Stimulated activated CD4-positive, alpha-beta T cell treated with anti-CD3 and anti-CD28 coated beads, Interleukin-4, amount 100 ng/mL, for 4 hours (primary cell): Measurements from ENCODE around the gene FLG.
"Not testable (repeated sequence)": the region's sequence is repeated elsewhere in the genome, so short reads cannot be mapped to it uniquely, and the experiment has no call there.

ENCODE experiments used
- DNase-seq, 2 experiments: peaks; one replicate each; pipeline ENCODE4 v3.0.0-alpha.2; 2020

FLG gene

DNA sequence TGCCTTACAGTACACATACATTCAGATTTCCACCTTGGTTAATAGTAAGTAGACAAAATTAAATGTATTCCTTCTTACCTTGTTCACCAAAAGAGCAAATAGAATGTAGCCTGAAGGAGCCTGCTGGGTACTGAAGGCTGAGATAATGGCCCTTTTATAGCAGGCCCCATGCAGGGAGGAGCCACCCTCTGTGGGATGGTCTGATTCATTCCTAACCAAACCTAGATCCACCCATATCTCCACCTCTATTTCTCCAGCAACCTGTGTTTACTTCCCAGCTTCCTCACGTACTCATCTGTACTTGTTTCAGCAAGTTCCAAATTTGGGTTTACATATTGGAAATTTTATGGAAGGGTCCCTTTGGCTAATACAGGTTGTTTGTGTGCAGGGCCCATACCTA lies at the start of gene FLG:
FLG (minus strand) TSS at position 129 of the 400 bp plus-strand sequence. CDS start 9,783 bp downstream, outside the sequence.
- DNase-seq = no peak

DNA sequence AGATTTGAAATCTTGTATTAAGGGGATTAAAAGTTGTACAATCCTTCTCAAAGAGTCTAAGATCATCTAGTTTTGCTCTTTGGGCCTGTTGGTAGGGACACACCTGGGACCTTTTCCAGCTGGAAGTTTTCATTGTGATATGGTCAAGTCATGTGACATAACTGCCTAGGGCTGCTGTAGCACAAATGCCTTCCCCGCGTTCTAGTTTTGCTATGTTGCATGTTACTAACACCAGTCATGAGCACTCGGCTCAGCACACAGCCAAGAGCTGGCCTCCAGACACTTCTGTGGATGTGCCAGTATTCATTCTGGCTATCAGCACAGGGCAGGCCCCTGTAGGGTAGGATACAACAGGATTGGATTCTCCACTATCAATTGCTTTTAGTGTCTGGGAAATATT lies 49.4 kb upstream of the FLG start:
- DNase-seq = no peak

DNA sequence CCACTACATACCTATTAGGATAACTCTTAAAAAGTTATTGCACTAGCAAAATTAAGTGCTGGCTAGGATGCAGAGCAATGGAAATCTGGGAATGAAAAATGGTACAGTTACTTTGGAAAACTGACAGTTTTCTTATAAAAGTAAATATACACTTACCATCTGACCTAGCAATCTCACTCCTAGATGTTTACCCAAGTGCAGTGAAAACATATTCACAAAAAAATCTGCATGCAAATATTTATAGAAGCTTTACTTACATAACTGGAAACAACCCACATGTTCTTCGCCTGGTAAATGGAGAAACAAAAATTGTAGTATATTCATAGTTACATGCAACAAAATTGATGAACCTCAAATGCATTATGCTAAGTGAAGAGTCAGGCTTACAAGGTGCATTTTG lies 47.6 kb upstream of the FLG start:
- no peak for DNase-seq

DNA sequence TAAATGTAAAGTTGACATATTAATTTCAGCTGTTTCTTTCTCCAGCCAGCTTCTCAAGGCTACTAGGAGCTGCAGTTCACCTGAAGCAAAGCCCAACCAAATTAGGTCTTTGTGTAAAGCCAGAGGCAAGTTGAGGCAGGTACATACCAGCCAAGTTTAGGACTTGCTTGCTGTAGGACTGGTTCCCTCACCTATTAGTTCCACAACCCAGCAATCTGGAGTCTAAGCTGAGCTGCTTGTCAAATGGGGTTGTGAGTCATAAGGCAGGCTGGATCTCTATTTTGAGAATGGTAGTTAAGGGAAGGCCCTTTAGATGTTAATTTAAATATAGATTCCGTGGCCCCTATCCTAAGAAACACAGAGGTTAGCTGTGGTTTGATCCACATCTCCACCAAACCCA lies 42.4 kb upstream of the FLG start:
- no peak for DNase-seq

DNA sequence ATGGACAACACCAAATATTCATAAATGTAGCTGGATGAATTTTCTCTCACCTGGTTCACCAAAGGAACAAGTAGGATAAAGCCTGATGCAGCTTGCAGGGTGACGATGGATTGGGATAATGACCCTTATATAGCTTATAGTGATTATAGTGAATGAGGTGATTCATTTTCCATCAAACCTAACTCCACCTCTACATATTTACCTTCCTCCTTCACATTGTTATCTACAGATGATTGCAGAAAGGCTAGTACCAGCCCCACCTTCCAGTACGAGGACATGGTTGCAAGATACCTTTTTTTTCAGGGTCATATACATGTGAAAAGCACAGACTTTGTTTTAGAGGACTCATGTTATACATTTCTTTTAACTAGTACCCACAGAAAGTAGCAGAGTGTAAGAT lies 34.9 kb upstream of the FLG start, which contains the start of gene FLG2:
FLG2 (minus strand) TSS at position 101 of the 400 bp plus-strand sequence. CDS start 1,122 bp downstream, outside the sequence.
- DNase-seq = no peak

DNA sequence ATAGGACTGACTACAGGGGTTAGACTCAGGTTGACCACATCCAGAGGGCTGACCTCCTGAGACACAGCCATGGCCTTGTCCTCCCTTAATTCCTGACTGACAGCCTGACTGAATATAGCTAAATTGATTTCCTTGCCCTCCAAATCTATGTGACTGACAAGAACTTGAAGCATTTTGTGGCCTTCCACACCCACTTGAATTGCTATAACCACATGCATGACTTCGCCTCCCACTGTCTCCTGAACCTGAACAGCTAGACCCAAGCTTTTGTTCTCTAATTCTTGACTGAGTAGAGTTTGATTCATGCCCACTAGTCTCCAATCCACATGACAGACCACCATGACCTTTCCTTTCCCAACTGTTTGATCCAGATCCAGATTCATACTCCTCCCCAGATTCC lies 31.7 kb upstream of the FLG start:
- DNase-seq = no peak

DNA sequence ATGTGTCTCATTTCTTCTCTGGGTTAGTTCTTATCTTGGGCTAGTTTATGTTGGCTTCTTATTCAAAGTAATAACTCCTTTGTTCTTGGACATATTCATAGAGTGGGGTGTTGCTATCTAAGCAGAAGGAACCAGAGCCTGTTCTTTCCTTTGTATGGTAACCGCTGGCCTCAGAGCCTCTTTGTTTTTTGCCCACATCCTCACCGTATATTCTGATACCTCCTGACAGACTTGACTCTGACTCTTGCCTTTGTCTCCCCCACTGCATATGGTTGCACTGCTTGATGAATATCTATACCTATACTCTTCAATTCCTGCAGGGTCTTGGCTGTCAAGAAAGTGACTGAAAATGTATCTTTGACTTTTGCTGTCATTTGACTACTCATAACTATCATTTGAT lies 24.6 kb upstream of the FLG start:
- DNase-seq = no peak

DNA sequence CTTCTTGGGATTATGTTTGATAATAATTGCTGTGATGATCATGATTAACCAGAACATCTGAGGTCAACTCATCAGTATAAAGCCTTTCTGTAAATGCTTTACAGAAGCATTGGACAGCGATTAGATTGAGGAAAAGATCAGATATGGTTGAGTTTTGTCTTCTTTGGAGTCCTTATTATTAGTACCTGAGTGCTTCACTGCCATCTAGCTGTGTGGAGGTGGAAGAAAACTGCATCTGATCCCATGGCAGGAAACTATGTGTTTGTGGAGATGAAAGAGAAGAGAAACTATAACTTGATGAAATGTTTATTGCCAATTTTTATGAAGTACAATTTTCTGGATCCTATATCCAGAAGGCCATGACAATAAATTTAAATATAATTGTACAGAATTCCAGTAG lies 23.4 kb upstream of the FLG start:
- DNase-seq = no peak

DNA sequence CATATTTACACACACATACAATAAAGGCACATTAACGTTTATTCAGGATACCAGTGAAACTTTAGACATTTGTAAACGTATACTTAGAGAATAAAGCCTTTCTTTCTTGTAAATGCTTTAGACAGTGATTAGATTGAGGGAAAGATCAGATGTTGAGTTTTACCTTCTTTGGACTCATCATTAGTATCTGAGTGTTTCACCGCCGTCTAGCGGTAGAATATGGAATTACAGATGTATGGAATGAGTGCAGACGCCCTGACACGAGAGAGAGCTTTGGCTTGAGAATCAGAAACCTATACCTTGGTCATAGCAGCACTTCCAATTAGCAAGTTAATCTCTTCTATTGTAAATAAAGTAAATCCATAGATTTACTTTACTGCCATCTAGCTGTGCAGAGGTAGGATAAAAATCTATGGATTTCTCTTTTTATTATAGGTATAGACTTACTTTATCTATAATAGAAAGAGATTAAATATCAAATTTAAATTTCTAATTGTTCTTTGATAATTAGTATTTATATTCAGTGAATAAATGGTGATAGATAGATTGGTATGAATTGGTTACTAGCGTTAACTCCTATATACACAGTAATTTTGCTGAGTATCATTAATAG lies 22.2 kb upstream of the FLG start:
- DNase-seq = peak; percentile 1 to 6

DNA sequence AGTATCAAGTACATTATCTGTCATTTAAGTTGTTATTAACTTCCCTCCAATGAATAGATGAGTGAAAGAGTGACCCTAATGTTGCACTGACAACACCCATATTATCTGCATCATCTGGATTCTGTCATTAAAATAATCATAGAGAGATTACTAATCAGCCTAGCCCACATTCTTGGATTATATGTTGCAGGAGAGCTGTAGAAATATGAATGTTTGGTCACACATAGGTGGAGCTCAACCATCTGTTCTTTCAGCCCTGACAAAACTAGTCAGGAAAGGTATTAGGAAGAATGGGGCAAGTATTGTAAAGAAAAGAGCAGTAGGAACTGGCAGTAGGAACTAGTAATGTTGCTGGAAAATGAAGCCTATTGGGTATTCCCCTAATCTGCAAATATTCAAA lies 19.4 kb upstream of the FLG start:
- DNase-seq = no peak

DNA sequence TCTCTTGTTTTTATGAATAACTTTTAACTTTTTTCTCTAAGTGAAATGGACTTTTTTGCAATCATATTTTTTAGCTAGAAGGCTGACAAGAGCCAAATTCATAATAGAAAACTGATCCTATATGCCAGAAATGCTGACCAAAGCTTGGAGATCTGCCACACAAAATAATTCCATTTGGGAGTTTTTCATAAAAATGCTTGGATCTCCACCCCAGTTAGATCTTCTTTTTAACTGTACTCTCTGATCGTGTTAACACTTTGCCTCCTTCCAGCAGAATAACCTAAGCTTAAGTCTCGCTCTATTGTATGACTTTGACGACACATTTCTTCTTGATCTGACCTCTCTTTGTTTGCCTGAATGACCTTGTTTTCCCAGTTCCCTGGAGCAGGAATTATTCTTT lies 18.0 kb upstream of the FLG start:
- DNase-seq = no peak

DNA sequence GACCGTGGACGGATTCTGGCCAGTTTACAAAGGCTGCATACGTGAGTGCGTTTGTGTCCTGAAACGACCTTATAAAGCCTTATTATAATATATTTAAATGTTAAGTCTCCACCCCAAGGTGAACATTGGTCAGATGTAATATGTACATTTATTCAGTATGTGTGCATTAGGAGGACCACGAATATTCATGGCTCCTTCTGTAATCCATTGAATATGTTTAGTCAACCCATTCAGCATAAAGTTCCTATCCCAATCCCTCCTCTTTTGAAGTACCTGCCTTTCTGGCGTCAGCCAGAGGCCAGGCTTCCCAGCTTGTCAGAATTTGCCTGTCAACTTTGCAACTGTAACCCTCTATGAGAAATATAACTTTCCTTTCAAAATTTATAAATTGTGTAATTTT lies 10.4 kb upstream of the FLG start:
- DNase-seq = no peak

DNA sequence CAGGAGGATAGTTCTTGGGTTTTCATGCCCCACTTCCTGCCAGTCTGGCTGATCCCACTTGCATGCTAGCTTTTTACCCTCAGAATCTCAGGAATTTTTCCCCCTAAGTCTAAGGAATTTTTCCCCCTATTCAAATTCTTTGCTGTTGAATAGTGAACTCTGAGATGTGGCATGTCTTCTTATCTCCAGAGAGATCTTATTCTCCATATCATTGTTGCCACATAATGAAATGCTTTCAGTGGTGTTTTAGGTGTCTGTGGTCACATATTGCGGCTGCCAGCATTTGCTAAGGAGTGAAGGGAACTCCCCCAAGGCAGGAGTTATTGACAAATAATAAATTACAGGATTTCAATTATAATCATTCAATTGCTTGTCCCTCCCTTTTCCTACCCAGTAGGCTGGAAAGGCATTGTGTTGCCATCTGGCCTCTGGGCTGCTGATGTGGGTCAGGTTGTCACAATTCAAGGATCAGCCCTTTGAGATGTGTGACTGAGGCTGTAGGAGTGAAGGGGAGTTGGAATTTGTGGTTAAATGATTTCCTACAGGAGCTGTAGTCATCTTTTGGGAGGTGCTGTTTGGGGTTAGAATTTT lies 3.9 kb upstream of the FLG start:
- DNase-seq = no peak

DNA sequence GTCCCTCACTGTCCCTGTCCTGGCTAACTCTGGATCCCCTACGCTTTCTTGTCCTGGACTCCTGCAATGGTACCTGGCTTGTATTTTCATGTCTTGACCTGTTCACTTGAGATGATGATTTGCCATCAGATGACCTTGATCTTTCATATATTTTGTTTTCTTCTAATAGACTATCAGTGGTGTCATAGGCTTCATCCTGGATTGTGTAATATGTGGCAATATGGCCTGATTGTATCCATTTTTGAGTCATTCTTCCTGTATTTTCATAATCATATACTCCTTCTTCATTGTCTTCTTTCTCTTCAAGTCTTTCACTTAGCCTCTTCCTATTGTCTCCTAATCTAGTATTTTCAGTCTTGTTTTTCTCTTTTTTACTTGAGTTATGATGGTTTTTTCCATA lies 11.1 kb downstream of the FLG start:
- no peak for DNase-seq

DNA sequence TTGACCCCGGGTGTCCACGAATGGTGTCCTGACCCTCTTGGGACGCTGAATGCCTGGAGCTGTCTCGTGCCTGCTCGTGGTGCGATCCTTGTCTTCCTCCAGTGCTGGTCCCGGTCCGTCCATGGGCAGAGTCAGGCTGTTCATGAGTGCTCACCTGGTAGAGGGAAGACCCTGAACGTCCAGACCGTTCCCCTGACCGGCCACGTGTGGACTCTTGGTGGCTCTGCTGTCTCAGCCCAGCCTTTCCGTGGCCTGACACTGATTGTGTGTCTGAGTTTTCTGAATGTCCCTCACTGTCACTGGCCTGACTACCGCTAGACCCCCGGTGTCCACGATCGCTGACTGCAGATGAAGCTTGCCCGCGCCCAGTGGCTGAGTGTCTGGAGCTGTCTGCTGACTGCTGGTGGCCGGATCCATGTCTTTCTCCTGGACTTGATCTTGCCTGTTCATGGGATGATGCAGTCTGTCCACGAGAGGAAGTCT lies 11.7 kb downstream of the FLG start:
- DNase-seq = no peak

DNA sequence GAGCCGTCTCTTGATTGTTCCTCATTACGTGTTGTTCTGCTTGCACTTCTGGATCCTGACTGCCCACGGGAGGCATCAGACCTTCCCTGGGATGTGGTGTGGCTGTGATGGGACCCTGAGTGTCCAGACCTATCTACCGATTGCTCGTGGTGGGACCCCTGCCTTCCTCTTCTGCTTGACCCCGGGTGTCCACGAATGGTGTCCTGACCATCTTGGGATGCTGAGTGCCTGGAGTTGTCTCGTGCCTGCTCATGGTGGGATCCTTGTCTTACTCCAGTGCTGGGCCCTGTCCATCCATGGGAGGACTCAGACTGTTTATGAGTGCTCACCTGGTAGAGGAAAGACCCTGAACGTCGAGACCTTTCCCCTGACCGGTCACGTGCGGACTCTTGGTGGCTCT lies 12.9 kb downstream of the FLG start:
- not testable (repeated sequence) for DNase-seq

DNA sequence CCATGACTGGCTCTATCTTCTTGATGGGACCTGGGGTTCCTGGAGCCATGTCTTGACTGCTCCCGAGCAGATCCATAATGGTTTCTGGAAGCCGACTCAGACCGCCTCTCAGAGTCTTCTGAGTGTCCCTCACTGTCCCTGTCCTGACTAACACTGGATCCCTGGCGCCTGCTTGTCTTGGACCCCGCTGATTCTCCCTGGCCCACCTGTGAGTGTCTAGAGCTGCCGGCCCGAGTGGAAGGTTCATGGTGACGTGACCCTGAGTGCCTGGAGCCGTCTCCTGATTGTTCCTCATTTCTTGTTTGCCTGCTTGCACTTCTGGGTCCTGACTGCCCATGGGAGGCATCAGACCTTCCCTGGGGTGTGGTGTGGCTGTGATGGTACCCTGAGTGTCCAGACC lies 15.1 kb downstream of the FLG start:
- DNase-seq = no peak

DNA sequence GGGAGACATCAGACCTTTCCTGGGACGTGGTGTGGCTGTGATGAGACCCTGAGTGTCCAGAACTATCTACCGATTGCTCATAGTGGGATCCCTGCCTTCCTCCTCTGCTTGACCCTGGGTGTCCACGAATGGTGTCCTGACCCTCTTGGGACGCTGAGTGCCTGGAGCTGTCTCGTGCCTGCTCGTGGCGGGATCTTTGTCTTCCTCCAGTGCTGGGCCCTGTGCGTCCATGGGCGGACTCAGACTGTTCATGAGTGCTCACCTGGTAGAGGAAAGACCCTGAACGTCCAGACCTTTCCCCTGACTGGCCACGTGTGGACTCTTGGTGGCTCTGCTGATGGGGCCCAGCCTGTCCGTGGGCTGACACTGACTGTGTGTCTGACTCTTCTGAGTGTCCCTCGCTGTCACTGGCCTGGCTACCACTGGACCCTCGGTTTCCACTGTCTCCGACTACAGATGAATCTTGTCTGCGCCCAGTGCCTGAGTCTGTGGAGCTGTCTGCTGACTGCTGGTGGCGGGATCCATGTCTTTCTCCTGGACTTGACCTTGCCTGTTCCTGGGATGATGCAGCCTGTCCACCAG lies 15.6 kb downstream of the FLG start:
- not testable (repeated sequence) for DNase-seq

DNA sequence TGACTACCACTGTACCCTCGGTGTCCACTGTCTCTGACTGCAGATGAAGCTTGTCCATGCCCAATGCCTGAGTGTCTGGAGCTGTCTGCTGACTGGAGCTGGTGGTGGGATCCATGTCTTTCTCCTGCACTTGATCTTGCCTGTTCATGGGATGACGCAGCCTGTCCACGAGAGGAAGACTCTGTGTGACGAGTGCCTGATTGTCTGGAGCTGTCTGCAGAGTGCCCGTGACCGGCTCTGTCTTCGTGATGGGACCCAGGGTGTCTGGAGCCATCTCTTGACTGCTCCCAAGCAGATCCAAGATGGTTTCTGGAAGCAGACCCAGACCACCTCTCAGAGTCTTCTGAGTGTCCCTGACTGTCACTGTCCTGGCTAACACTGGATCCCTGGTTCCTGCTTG lies 16.3 kb downstream of the FLG start:
- not testable (repeated sequence) for DNase-seq

DNA sequence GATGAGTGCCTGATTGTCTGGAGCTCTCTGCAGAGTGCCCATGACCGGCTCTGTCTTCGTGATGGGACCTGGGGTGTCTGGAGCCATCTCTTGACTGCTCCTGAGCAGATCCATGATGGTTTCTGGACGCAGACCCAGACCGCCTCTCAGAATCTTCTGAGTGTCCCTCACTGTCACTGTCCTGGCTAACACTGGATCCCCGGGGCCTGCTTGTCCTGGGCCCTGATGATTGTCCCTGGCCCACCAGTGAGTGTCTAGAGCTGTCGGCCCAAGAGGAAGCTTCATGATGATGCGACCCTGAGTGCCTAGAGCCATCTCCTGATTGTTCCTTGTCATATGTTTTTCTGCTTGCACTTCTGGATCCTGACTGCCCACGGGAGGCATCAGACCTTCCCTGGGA lies 17.1 kb downstream of the FLG start:
- not testable (repeated sequence) for DNase-seq

DNA sequence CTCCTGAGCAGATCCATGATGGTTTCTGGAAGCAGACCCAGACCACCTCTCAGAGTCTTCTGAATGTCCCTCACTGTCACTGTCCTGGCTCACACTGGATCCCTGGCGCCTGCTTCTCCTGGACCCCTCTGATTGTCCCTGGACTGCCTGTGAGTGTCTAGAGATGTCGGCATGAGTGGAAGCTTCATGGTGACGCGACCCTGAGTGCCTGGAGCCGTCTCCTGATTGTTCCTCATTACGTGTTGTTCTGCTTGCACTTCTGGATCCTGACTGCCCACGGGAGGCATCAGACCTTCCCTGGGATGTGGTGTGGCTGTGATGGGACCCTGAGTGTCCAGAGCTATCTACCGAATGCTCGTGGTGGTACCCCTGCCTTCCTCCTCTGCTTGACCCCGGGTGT lies 18.9 kb downstream of the FLG start:
- not testable (repeated sequence) for DNase-seq

DNA sequence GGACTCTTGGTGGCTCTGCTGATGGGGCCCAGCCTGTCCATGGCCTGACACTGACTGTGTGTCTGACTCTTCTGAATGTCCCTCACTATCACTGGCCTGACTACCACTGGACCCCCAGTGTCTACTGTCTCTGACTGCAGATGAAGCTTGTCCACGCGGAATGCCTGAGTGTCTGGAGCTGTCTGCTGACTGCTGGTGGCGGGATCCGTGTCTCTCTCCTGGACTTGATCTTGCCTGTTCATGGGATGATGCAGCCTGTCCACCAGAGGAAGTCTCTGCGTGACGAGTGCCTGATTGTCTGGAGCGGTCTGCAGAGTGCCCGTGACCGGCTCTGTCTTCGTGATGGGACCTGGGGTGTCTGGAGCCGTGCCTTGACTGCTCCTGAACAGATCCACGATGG lies 20.3 kb downstream of the FLG start:
- not testable (repeated sequence) for DNase-seq

DNA sequence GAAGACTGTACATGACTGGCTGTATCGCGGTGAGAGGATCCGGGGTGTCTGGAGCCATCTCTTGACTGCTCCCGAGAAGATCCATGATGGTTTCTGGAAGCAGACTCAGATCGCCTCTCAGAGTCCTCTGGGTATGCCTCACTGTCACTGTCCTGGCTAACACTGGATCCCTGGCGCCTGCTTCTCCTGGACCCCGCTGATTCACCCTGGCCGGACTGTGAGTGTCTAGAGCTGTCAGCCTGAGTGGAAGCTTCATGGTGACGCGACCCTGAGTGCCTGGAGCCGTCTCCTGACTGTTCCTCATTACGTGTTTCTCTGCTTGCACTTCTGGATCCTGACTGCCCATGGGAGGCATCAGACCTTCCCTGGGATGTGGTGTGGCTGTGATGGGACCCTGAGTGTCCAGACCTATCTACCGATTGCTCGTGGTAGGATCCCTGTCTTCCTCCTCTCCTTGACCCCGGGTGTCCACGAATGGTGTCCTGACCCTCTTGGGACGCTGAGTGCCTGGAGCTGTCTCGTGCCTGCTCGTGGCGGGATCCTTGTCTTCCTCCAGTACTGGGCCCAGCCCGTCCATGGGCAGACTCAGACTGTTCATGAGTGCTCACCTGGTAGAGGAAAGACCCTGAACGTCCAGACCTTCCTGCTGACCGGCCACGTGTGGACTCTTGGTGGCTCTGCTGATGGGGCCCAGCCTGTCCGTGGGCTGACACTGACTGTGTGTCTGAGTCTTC lies 21.7 kb downstream of the FLG start:
- DNase-seq = not testable (repeated sequence)

DNA sequence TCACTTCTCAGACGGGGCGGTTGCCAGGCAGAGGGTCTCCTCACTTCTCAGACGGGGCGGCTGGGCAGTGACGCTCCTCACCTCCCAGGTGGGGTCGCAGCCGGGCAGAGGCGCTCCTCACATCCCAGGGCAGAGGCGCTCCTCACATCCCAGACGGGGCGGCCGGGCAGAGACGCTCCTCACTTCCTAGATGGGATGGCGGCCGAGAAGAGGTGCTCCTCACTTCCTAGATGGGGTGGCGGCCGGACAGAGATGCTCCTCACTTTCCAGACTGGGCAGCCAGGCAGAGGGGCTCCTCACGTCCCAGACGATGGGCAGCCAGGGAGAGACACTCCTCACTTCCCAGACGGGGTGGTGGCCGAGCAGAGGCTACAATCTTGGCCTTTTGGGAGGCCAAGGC lies 68.6 kb downstream of the FLG start:
- DNase-seq = not testable (repeated sequence)
